AG04450 (cell line): ENCODE data around the gene MSI2. TPM values are rescaled to one million over a fixed set of nuclear protein-coding genes. Genes with fewer than 3 reads are reported as not detected.

Experiments
- CTCF ChIA-PET: fragments of 300-600, 350-600 bp; formaldehyde crosslinking; extraction: SDS; loops from one replicate; lab custom pipeline; 2022; ENCODE audit warnings: antibody characterized with exemption, inconsistent platforms; lab: Charles Lee
- POLR2A ChIA-PET: fragments of 350-600 bp; formaldehyde crosslinking; extraction: SDS; loops from one replicate; lab custom pipeline; 2021; ENCODE audit warnings: antibody characterized with exemption, inconsistent platforms; lab: Yijun Ruan, JAX
- DNase-seq: peaks from one replicate; pipeline ENCODE4 v3.0.0-alpha.2; 2011; ENCODE audit warnings: low read depth, low spot score
- H3K27ac ChIP-seq: one replicate; pipeline ENCODE4 v1.5.1; 2012; ENCODE audit warnings: low read depth, low read length, control low read depth
- H3K27me3 ChIP-seq: one replicate; pipeline ENCODE4 v1.6.0; 2012; ENCODE audit warnings: low read length; ENCODE audit not compliant: control insufficient read depth, insufficient read depth
- H3K4me3 ChIP-seq: 2 replicates; pipeline ENCODE4 v1.5.1; 2011; ENCODE audit warnings: mild to moderate bottlenecking, low read depth, low read length, control low read depth
- H3K9me3 ChIP-seq: 2 replicates; pipeline ENCODE4 v1.5.1; 2012; ENCODE audit warnings: low read length; ENCODE audit not compliant: control insufficient read depth, insufficient read depth
- CTCF ChIP-seq: IDR thresholded peaks from 2 replicates; pipeline ENCODE4 v1.5.1; 2011; ENCODE audit warnings: low read depth, low read length, control low read depth, inconsistent platforms
- polyA plus RNA-seq: library from polyadenylated mRNA; depleted of rRNA; stranded (reverse); fragments of >200 nt; gene quantifications from 2 replicates; pipeline ENCODE4 v1.2.3, GENCODE V29; 2011

MSI2 gene
- polyA plus RNA-seq, 1 experiment, result 26.2 TPM

- no peak for DNase-seq
- POLR2A ChIA-PET, result no interaction called here
- TF ChIP-seq CTCF, result no peak
Measured at GRCh38 chr17:57245786-57246185, 10.5 kb upstream of the MSI2 start.

GRCh38 chr17:57246257-57246656 is 10.1 kb upstream of the MSI2 start:
- no peak for TF ChIP-seq CTCF
- DNase-seq, result no peak
- ChIA-PET POLR2A (no interaction called here), CTCF (interaction anchor here (0.5 to 1.9 kb wide), 4 partner anchors 133 to 587 kb away, joined by 6 to 7 read pairs (median 6); no protein-coding TSS in a partner anchor)
- no peak overlapping the region for H3K27ac ChIP-seq
- H3K4me3 ChIP-seq, result no peak overlapping the region
- H3K9me3 ChIP-seq, result no peaks in the 10 kb centered on the region
- H3K27me3 ChIP-seq, result peaks cover 18% of the 10 kb centered on the region

More at GRCh38 chr17:57245786-57246185, 10.5 kb upstream of the MSI2 start:
- CTCF ChIA-PET, result interaction anchor here (0.5 to 1.4 kb wide), 3 partner anchors 134 to 502 kb away, joined by 6 to 7 read pairs (median 6); no protein-coding TSS in a partner anchor
- Histone ChIP-seq H3K27me3 (peaks cover 19% of the 10 kb centered on the region), H3K4me3 (no peak overlapping the region), H3K27ac (no peak overlapping the region), H3K9me3 (no peaks in the 10 kb centered on the region)

GRCh38 chr17:57247261-57247660 is 9.1 kb upstream of the MSI2 start:
- no peak for TF ChIP-seq CTCF
- Histone ChIP-seq H3K4me3 (no peak overlapping the region), H3K27ac (no peak overlapping the region), H3K9me3 (no peaks in the 10 kb centered on the region), H3K27me3 (peaks cover 14% of the 10 kb centered on the region)
- DNase-seq, result no peak
- ChIA-PET CTCF (interaction anchor here (1.3 to 1.9 kb wide), 5 partner anchors 351 to 586 kb away, joined by 3 to 9 read pairs (median 6); no protein-coding TSS in a partner anchor), POLR2A (no interaction called here)

GRCh38 chr17:57247913-57248312 is 8.4 kb upstream of the MSI2 start:
- no peak overlapping the region for H3K27ac ChIP-seq
- no peaks in the 10 kb centered on the region for H3K9me3 ChIP-seq
- ChIA-PET CTCF (interaction anchor here (1.3 to 1.9 kb wide), 3 partner anchors 350 to 585 kb away, joined by 3 to 9 read pairs (median 6); no protein-coding TSS in a partner anchor), POLR2A (no interaction called here)
- no peak for TF ChIP-seq CTCF
- H3K4me3 ChIP-seq, result no peak overlapping the region
- no peak for DNase-seq
- H3K27me3 ChIP-seq, result peaks cover 14% of the 10 kb centered on the region

- POLR2A ChIA-PET, result no interaction called here
- TF ChIP-seq CTCF, result no peak
Measured at GRCh38 chr17:57249520-57249919, 6.8 kb upstream of the MSI2 start.

More at GRCh38 chr17:57249520-57249919, 6.8 kb upstream of the MSI2 start:
- Histone ChIP-seq H3K27me3 (peaks cover 10% of the 10 kb centered on the region), H3K9me3 (no peaks in the 10 kb centered on the region), H3K4me3 (no peak overlapping the region), H3K27ac (no peak overlapping the region)
- CTCF ChIA-PET, result no interaction called here
- DNase-seq, result no peak
